B cell (primary cell): ENCODE data around the gene TTC22. TPM values are rescaled to one million over a fixed set of nuclear protein-coding genes. Genes with fewer than 3 reads are reported as not detected.

Source experiments
- ATAC-seq: fragments of 200-7000 bp; cut with Tn5 transposase; one replicate; pipeline ENCODE4 v1.10.0; 2021; ENCODE audit warnings: low read depth, mild to moderate bottlenecking, moderate number of reproducible peaks, moderate library complexity
- CTCF ChIA-PET: fragments of 350-600 bp; sonication (Branson Sonifier 250); formaldehyde crosslinking; loops from one replicate; lab custom pipeline; 2021; ENCODE audit warnings: antibody characterized with exemption, inconsistent platforms; lab: Charles Lee
- POLR2A ChIA-PET: fragments of 350-600 bp; sonication (Branson Sonifier 250); formaldehyde crosslinking; loops from one replicate; lab custom pipeline; 2021; ENCODE audit warnings: antibody characterized with exemption; lab: Charles Lee
- DNase-seq: peaks from one replicate; pipeline ENCODE4 v3.0.0; 2013
- H2AFZ ChIP-seq: 2 replicates; pipeline ENCODE4 v1.6.1; 2012; ENCODE audit warnings: mild to moderate bottlenecking, low read depth, low read length; ENCODE audit not compliant: insufficient read depth, poor library complexity, severe bottlenecking
- H3K27ac ChIP-seq, 2 donors: 1 replicate in 1 of 2; 2 replicates in 1 of 2; pipeline ENCODE4 v1.5.1; 2012 to 2013; ENCODE audit warnings: low read length in 2 of 2, mild to moderate bottlenecking in 2 of 2, moderate library complexity in 1 of 2
- H3K27me3 ChIP-seq, 4 experiments: fragments of 200-600 bp in 1 of 4; sonication (generic) in 1 of 4; replicated peaks in 1 of 4; 1 replicate in 2 of 4; 2 replicates in 2 of 4; pipeline versions ENCODE4 v1.6.1 to v1.7.0; 2013 to 2016; ENCODE audit warnings: low read length in 3 of 4, mild to moderate bottlenecking in 2 of 4, mixed read lengths in 1 of 4, moderate library complexity in 1 of 4; ENCODE audit not compliant: insufficient read depth in 4 of 4, control insufficient read depth in 3 of 4; ENCODE audit errors: control extremely low read depth in 1 of 4
- H3K36me3 ChIP-seq, 2 experiments: replicated peaks in 1 of 2; 1 replicate in 1 of 2; 2 replicates in 1 of 2; pipeline versions ENCODE4 v1.6.1 to v1.7.1; 2013; ENCODE audit warnings: low read length in 1 of 2; ENCODE audit not compliant: insufficient read depth in 2 of 2, control insufficient read depth in 1 of 2; ENCODE audit errors: control extremely low read depth in 1 of 2, extremely low read depth in 1 of 2
- H3K4me1 ChIP-seq, 2 donors: fragments of 200-600 bp in 1 of 2; sonication (generic) in 1 of 2; 1 replicate in 1 of 2; 2 replicates in 1 of 2; pipeline versions ENCODE4 v1.5.1 to v1.6.1; 2013 to 2017; ENCODE audit warnings: low read length in 2 of 2; ENCODE audit not compliant: control insufficient read depth in 2 of 2, insufficient read depth in 2 of 2
- H3K4me2 ChIP-seq: replicated peaks from 2 replicates; pipeline ENCODE3; 2012; ENCODE audit warnings: mild to moderate bottlenecking, low read depth, low read length; ENCODE audit not compliant: poor library complexity, severe bottlenecking
- H3K4me3 ChIP-seq, 5 experiments: fragments of 200-600 bp in 1 of 5; sonication (generic) in 1 of 5; 1 replicate in 3 of 5; 2 replicates in 2 of 5; pipeline versions ENCODE4 v1.5.1 to v1.7.0; 2011 to 2016; ENCODE audit warnings: low read length in 4 of 5, mild to moderate bottlenecking in 4 of 5, low read depth in 2 of 5, control low read depth in 1 of 5, moderate library complexity in 1 of 5; ENCODE audit not compliant: insufficient read depth in 1 of 5; ENCODE audit errors: control extremely low read depth in 1 of 5, extremely low read depth in 1 of 5
- H3K79me2 ChIP-seq: fragments of 200-600 bp; sonication (generic); one replicate; pipeline ENCODE4 v1.6.0; 2016; ENCODE audit warnings: low read length; ENCODE audit not compliant: control insufficient read depth, insufficient read depth
- H3K9ac ChIP-seq: fragments of 200-600 bp; sonication (generic); 2 replicates; pipeline ENCODE4 v1.6.1; 2017; ENCODE audit warnings: mild to moderate bottlenecking, low read length, moderate library complexity
- H3K9me3 ChIP-seq, 3 donors: one replicate each; pipeline versions ENCODE4 v1.6.1 to v1.7.1; 2013; ENCODE audit warnings: low read length in 2 of 3; ENCODE audit not compliant: control insufficient read depth in 2 of 3, insufficient read depth in 1 of 3; ENCODE audit errors: control extremely low read depth in 1 of 3
- H4K20me1 ChIP-seq: 2 replicates; pipeline ENCODE4 v1.6.0; 2012; ENCODE audit warnings: mild to moderate bottlenecking, low read length; ENCODE audit not compliant: insufficient read depth, control insufficient read depth, poor library complexity, severe bottlenecking
- H3K27ac Mint-ChIP-seq: one replicate; pipeline ENCODE4 v1.8.0; 2021; ENCODE audit warnings: mixed read lengths
- H3K27me3 Mint-ChIP-seq: one replicate; pipeline ENCODE4 v1.8.0; 2021; ENCODE audit warnings: mixed read lengths
- H3K4me1 Mint-ChIP-seq: one replicate; pipeline ENCODE4 v1.8.0; 2021; ENCODE audit warnings: mixed read lengths
- H3K4me3 Mint-ChIP-seq: one replicate; pipeline ENCODE4 v1.8.0; 2021; ENCODE audit warnings: mixed read lengths
- H3K9me3 Mint-ChIP-seq: one replicate; pipeline ENCODE4 v1.8.0; 2022; ENCODE audit warnings: mixed read lengths; ENCODE audit not compliant: insufficient read depth
- EZH2 ChIP-seq: IDR thresholded peaks from 2 replicates; pipeline ENCODE4 v1.6.1; 2012; ENCODE audit warnings: borderline replicate concordance, low read depth, mild to moderate bottlenecking, moderate library complexity, low read length; ENCODE audit not compliant: insufficient read depth, poor library complexity, severe bottlenecking
- WGBS: methylation state at CpG from one replicate; pipeline ENCODE4 v1.1.5; 2013; ENCODE audit warnings: missing lambda C conversion rate; ENCODE audit not compliant: insufficient coverage; 5-methylcytosine and 5-hydroxymethylcytosine counted together
- intact Hi-C: fragments of 100-400 bp; cut with micrococcal nuclease; formaldehyde crosslinking; loops from one replicate; pipeline ENCODE4 v1.10.0; 2022
- polyA plus RNA-seq: library from polyadenylated mRNA; depleted of rRNA; stranded (reverse); fragments of >200 nt; gene quantifications from 2 replicates; pipeline ENCODE4 v1.2.3, GENCODE V29; 2012
- total RNA-seq, 2 donors: library from RNA; stranded (reverse); fragments of 120-200 nt in 1 of 2; gene quantifications; 1 replicate in 1 of 2; 2 replicates in 1 of 2; pipeline versions ENCODE4 v1.2.3 to v1.2.4, GENCODE V29; 2013 to 2022
- TF ChIP-seq, protein P1 (sequence below): fragments of 200-600 bp; IDR thresholded peaks from one replicate; pipeline ENCODE4 v1.8.0; 2022; ENCODE audit warnings: antibody characterized with exemption, mild to moderate bottlenecking

Gene TTC22
- total and polyA plus RNA-seq, 2 donors (not counting 1 experiment from before 2014, with no cell fraction given) = 7.8 to 10.9 TPM

DNA sequence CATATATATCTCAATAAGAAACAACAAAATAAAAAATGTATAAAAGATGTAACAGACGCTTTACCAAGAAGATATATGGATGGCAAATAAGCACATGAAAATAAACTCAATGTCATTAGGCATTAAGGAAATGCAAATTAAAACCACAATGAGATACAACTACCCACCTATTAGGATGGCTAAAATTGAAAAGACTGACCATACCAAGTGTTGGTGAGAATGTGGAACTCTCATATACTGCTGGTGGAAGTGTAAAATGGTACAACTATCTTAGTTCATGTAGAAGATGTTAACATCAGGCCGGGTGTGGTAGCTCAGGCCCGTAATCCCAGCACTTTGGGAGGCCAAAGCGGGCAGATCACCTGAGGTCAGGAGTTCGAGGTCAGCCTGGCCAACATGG is 42.3 kb upstream of the TTC22 start:
- ATAC-seq (no peak), DNase-seq (no peak)
- ChIA-PET CTCF (no interaction called here), POLR2A (no interaction called here)
- H4K20me1 ChIP-seq = no peaks in the 10 kb centered on the region
- no peak overlapping the region for H3K4me3 ChIP-seq
- no peaks in the 10 kb centered on the region for H3K4me1 ChIP-seq
- no peaks in the 10 kb centered on the region for H3K9me3 ChIP-seq
- H2AFZ ChIP-seq = no peak overlapping the region
- no peak overlapping the region for H3K4me2 ChIP-seq
- no peak overlapping the region for H3K27ac ChIP-seq
- 80% methylated on average over 3 of the region's 5 CpGs for WGBS
- Mint-ChIP-seq H3K9me3 (peaks cover 3% of the 10 kb centered on the region), H3K4me3 (no peak overlapping the region), H3K27ac (no peak overlapping the region), H3K4me1 (no peaks in the 10 kb centered on the region), H3K27me3 (no peaks in the 10 kb centered on the region)
- H3K36me3 ChIP-seq = no peaks in the 10 kb centered on the region
- no peak overlapping the region for H3K9ac ChIP-seq
- intact Hi-C loops = no loop called here
- no peaks in the 10 kb centered on the region for H3K27me3 ChIP-seq
- no peaks in the 10 kb centered on the region for H3K79me2 ChIP-seq
- no peak for TF ChIP-seq EZH2
- TF ChIP-seq, protein P1, sequence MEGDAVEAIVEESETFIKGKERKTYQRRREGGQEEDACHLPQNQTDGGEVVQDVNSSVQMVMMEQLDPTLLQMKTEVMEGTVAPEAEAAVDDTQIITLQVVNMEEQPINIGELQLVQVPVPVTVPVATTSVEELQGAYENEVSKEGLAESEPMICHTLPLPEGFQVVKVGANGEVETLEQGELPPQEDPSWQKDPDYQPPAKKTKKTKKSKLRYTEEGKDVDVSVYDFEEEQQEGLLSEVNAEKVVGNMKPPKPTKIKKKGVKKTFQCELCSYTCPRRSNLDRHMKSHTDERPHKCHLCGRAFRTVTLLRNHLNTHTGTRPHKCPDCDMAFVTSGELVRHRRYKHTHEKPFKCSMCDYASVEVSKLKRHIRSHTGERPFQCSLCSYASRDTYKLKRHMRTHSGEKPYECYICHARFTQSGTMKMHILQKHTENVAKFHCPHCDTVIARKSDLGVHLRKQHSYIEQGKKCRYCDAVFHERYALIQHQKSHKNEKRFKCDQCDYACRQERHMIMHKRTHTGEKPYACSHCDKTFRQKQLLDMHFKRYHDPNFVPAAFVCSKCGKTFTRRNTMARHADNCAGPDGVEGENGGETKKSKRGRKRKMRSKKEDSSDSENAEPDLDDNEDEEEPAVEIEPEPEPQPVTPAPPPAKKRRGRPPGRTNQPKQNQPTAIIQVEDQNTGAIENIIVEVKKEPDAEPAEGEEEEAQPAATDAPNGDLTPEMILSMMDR = no peak

DNA sequence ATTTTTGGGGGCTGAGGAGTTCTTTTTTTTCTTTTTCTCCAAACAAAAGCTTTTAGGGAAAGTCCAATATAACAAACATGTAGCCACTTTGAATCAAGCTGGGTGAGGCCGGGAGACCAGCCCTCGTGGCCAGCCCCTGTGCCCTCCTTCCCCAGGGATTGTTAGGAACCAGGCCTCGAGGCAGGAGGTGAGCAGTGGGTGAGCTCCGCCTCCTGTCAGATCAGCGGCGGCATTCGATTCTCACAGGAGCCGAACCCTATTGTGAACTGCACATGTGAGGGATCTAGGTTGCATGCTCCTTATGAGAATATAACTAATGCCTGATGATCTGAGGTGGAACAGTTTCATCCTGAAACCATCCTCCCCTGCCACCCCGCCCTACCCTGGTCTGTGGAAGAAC is 41.8 kb upstream of the TTC22 start:
- 91% methylated on average over 4 of the region's 9 CpGs for WGBS
- peaks cover 3% of the 10 kb centered on the region for H3K9me3 Mint-ChIP-seq

More for the DNA sequence above, 41.8 kb upstream of the TTC22 start:
- Mint-ChIP-seq H3K27me3 (no peaks in the 10 kb centered on the region), H3K4me3 (no peak overlapping the region), H3K27ac (no peak overlapping the region), H3K4me1 (no peaks in the 10 kb centered on the region)
- Histone ChIP-seq H3K4me3 (no peak overlapping the region), H3K4me2 (no peak overlapping the region), H3K79me2 (no peaks in the 10 kb centered on the region), H3K9ac (no peak overlapping the region), H3K27ac (no peak overlapping the region), H4K20me1 (no peaks in the 10 kb centered on the region), H3K36me3 (no peaks in the 10 kb centered on the region), H3K4me1 (no peaks in the 10 kb centered on the region), H3K27me3 (no peaks in the 10 kb centered on the region), H3K9me3 (no peaks in the 10 kb centered on the region), H2AFZ (no peak overlapping the region)
- no peak for ATAC-seq
- TF ChIP-seq, protein P1 = no peak
- TF ChIP-seq EZH2 = no peak
- intact Hi-C loops = no loop called here
- ChIA-PET CTCF (no interaction called here), POLR2A (no interaction called here)
- DNase-seq = no peak
